K562 (cell line): ENCODE measurements around the gene SLC36A3. TPM values are rescaled to one million over a fixed set of nuclear protein-coding genes. Genes with fewer than 3 reads are reported as not detected.

Source experiments
- BDP1 ChIP-seq: IDR thresholded peaks from 3 replicates; pipeline ENCODE4 v1.6.1; 2011; ENCODE audit not compliant: insufficient read length, insufficient read depth
- CHD4 ChIP-seq: fragments of 200-600 bp; sonication (generic); IDR thresholded peaks from 3 replicates; pipeline ENCODE4 v1.6.1; 2012; ENCODE audit warnings: low read depth, mild to moderate bottlenecking, mixed read lengths, low read length, inconsistent platforms; ENCODE audit not compliant: insufficient read depth, insufficient replicate concordance, poor library complexity, severe bottlenecking
- E2F6 ChIP-seq, 2 experiments: IDR thresholded peaks; 2 replicates each; pipeline ENCODE4 v1.6.1; 2011; ENCODE audit warnings: borderline replicate concordance in 1 of 2, control low read depth in 1 of 2, low read depth in 1 of 2, low read length in 1 of 2, mild to moderate bottlenecking in 1 of 2, mixed read lengths in 1 of 2, moderate library complexity in 1 of 2; ENCODE audit not compliant: insufficient read depth in 1 of 2, insufficient read length in 1 of 2, poor library complexity in 1 of 2, severe bottlenecking in 1 of 2; ENCODE audit errors: extremely low read depth in 1 of 2
- ERF ChIP-seq: fragments of 450-650 bp; formaldehyde crosslinking; IDR thresholded peaks from 2 replicates; pipeline ENCODE4 v1.4.0; 2020; ENCODE audit warnings: mild to moderate bottlenecking, mixed read lengths
- EZH2 ChIP-seq: IDR thresholded peaks from 2 replicates; pipeline ENCODE4 v1.6.1; 2012; ENCODE audit warnings: low read depth, mild to moderate bottlenecking, inconsistent platforms, low read length, borderline replicate concordance
- HDAC3 ChIP-seq: fragments of 450-650 bp; IDR thresholded peaks from 2 replicates; pipeline ENCODE4 v1.6.1; 2018; ENCODE audit warnings: borderline replicate concordance, mild to moderate bottlenecking, moderate library complexity; ENCODE audit not compliant: partially characterized antibody
- HNRNPLL ChIP-seq: fragments of 200-400 bp; formaldehyde crosslinking; IDR thresholded peaks from 2 replicates; pipeline ENCODE4 v1.6.1; 2017; ENCODE audit warnings: low read length, low read depth, mild to moderate bottlenecking; ENCODE audit not compliant: poor library complexity, severe bottlenecking
- KDM5B ChIP-seq: fragments of 200-600 bp; sonication (generic); IDR thresholded peaks from 2 replicates; pipeline ENCODE4 v1.6.1; 2012; ENCODE audit warnings: low read depth, mild to moderate bottlenecking, moderate library complexity, low read length, control low read depth, inconsistent platforms; ENCODE audit not compliant: insufficient replicate concordance
- KLF6 ChIP-seq: fragments of 250-450 bp; sonication (Bioruptor Pico); IDR thresholded peaks from 2 replicates; pipeline ENCODE4 v1.4.0; 2020; ENCODE audit warnings: mild to moderate bottlenecking, moderate library complexity, borderline replicate concordance
- MITF ChIP-seq: IDR thresholded peaks from 2 replicates; pipeline ENCODE4 v1.6.1; 2014; ENCODE audit warnings: antibody characterized with exemption
- POLR2A ChIP-seq: fragments of 450-650 bp; conservative IDR thresholded peaks from 2 replicates; pipeline ENCODE4 v1.6.1; 2016
- POLR2G ChIP-seq: fragments of 200-400 bp; formaldehyde crosslinking; IDR thresholded peaks from 2 replicates; pipeline ENCODE4 v1.6.1; 2017; ENCODE audit warnings: low read depth, mild to moderate bottlenecking, antibody characterized with exemption, low read length, moderate library complexity
- PREB ChIP-seq: sonication (generic); formaldehyde crosslinking; IDR thresholded peaks from 2 replicates; pipeline ENCODE4 v1.8.1; 2023; ENCODE audit warnings: mild to moderate bottlenecking, missing genetic modification reagents
- SREBF1 ChIP-seq: fragments of 150-350 bp; IDR thresholded peaks from 2 replicates; pipeline ENCODE4 v1.6.1; 2014; ENCODE audit warnings: antibody characterized with exemption, low read depth, low read length, borderline replicate concordance
- TCF15 ChIP-seq: fragments of 250-450 bp; sonication (Bioruptor Pico); IDR thresholded peaks from 2 replicates; pipeline ENCODE4 v1.8.0; 2022; ENCODE audit warnings: moderate library complexity, mild to moderate bottlenecking, inconsistent platforms
- VEZF1 ChIP-seq: fragments of 200-800 bp; sonication (Bioruptor generic); IDR thresholded peaks from 2 replicates; pipeline ENCODE4 v1.6.1; 2017; ENCODE audit warnings: missing genetic modification characterization, missing compliant biosample characterization
- ZNF124 ChIP-seq: sonication (generic); formaldehyde crosslinking; IDR thresholded peaks from 2 replicates; pipeline ENCODE4 v1.8.1; 2022; ENCODE audit warnings: missing genetic modification reagents
- ZNF253 ChIP-seq: fragments of 250-450 bp; sonication (Bioruptor Pico); conservative IDR thresholded peaks from 2 replicates; pipeline ENCODE4 v1.6.1; 2021; ENCODE audit warnings: mild to moderate bottlenecking
- ZNF512 ChIP-seq: IDR thresholded peaks from 2 replicates; pipeline ENCODE4 v1.6.1; 2016; ENCODE audit warnings: missing genetic modification characterization, missing compliant biosample characterization
- polyA plus RNA-seq, 8 experiments: library from polyadenylated mRNA; depleted of rRNA in 4 of 8; stranded (reverse) in 5 of 8; unstranded in 3 of 8; fragments of >200 nt; fragmentation: Nextera tagmentation in 2 of 8; fragmentation: Illumina TruSeq in 1 of 8; extraction: Ambion mirVana in 2 of 8; extraction: Trizol in 1 of 8; gene quantifications; 2 replicates each; pipeline versions ENCODE4 v1.2.1 to v1.2.3, GENCODE V29; 2011 to 2014; ENCODE audit warnings: inconsistent platforms in 1 of 8, missing spikeins in 1 of 8
- total RNA-seq, 7 experiments: library from RNA; depleted of rRNA in 6 of 7; stranded (reverse); fragments of >200 nt in 6 of 7; fragmentation: Illumina TruSeq in 2 of 7; extraction: Trizol in 2 of 7; gene quantifications; 2 replicates each; pipeline versions ENCODE4 v1.2.1 to v1.2.3, GENCODE V29; 2011 to 2021; ENCODE audit warnings: low replicate concordance in 1 of 7

Gene SLC36A3
- total and polyA plus RNA-seq, 9 of the 15 experiments (the other 6 are each of a cell fraction or from before 2014, with no cell fraction given): not detected

- TF ChIP-seq EZH2: no peak
- no peak for TF ChIP-seq CHD4
- no peak for TF ChIP-seq ZNF124
- peak; percentile 27 for TF ChIP-seq POLR2A
- no peak for TF ChIP-seq SREBF1
- TF ChIP-seq ZNF512 (tag): no peak
- TF ChIP-seq VEZF1: peak; percentile 71
- TF ChIP-seq KDM5B: peak; percentile 48
- TF ChIP-seq BDP1: no peak
- no peak for TF ChIP-seq TCF15 (CRISPR knock-in tag)
- TF ChIP-seq HDAC3: no peak
- no peak for TF ChIP-seq KLF6
- TF ChIP-seq POLR2G: peak; percentile 72
- TF ChIP-seq HNRNPLL: peak; percentile 82
- no peak for TF ChIP-seq ZNF253 (CRISPR knock-in tag)
- TF ChIP-seq MITF: 0 out of 2 replicates have a peak, but pooled peaks have one; percentile 73
- peak; percentile 38 to 89 for TF ChIP-seq E2F6 (IDR thresholded peaks at IDR 0.05; ENCODE audit: borderline replicate concordance in 1 of 2, extremely low read depth in 1 of 2, insufficient read depth in 1 of 2, insufficient read length in 1 of 2, low read depth in 1 of 2, low read length in 1 of 2, poor library complexity in 1 of 2, severe bottlenecking in 1 of 2)
- TF ChIP-seq PREB (CRISPR knock-in tag): no peak
- TF ChIP-seq ERF: no peak
These were observed 50.6 kb downstream of the SLC36A3 start, which contains the start of gene GM2A (continued) for GRCh38 chr5:151252762-151253604.
